IMR-90 (cell line): ENCODE measurements around the gene RRAGD. TPM values are rescaled to one million over a fixed set of nuclear protein-coding genes. Genes with fewer than 3 reads are reported as not detected.

Experiments used
- ATAC-seq: fragments of 200-7000 bp; cut with Tn5 transposase; 2 replicates; pipeline ENCODE4 v1.9.1; 2020; ENCODE audit warnings: low read depth, mild to moderate bottlenecking, moderate library complexity
- BruUV-seq: library from RNA; stranded (reverse); fragments of 400-500 nt; replicated peaks from 2 replicates; lab custom pipeline; 2021; lab: Mats Ljungman, UMichigan
- CTCF ChIA-PET: fragments of 300-600 bp; formaldehyde crosslinking; extraction: SDS; loops from one replicate; lab custom pipeline; 2021; ENCODE audit warnings: antibody characterized with exemption; lab: Yijun Ruan, JAX
- POLR2A ChIA-PET: fragments of 300-600 bp; sonication (Branson Sonifier 250); formaldehyde crosslinking; loops from one replicate; lab custom pipeline; 2022; ENCODE audit warnings: antibody characterized with exemption; ENCODE audit not compliant: unreplicated experiment; lab: Charles Lee
- DNase-seq: peaks from one replicate; pipeline ENCODE4 v3.0.0; 2013
- H2AFZ ChIP-seq: replicated peaks from 2 replicates; pipeline ENCODE3; 2013; ENCODE audit warnings: low read length, mild to moderate bottlenecking; ENCODE audit not compliant: poor library complexity
- H2AK5ac ChIP-seq: 2 replicates; pipeline ENCODE4 v1.6.1; 2013; ENCODE audit warnings: low read depth, low read length, inconsistent platforms
- H2AK9ac ChIP-seq: replicated peaks from 2 replicates; pipeline ENCODE3; 2013; ENCODE audit warnings: mild to moderate bottlenecking, low read depth, low read length, moderate library complexity; ENCODE audit not compliant: poor library complexity
- H2BK120ac ChIP-seq: 2 replicates; pipeline ENCODE4 v1.6.1; 2013; ENCODE audit warnings: low read depth, low read length, inconsistent platforms
- H2BK15ac ChIP-seq: 3 replicates; pipeline ENCODE4 v1.6.1; 2013; ENCODE audit warnings: low read depth, low read length, inconsistent platforms
- H2BK20ac ChIP-seq: 2 replicates; pipeline ENCODE4 v1.6.1; 2013; ENCODE audit warnings: low read depth, mild to moderate bottlenecking, inconsistent platforms, low read length, moderate library complexity
- H2BK5ac ChIP-seq: 2 replicates; pipeline ENCODE4 v1.6.1; 2013; ENCODE audit warnings: mild to moderate bottlenecking, low read depth, low read length, inconsistent platforms; ENCODE audit not compliant: poor library complexity, severe bottlenecking
- H3K14ac ChIP-seq: replicated peaks from 2 replicates; pipeline ENCODE4 v1.6.1; 2013; ENCODE audit warnings: low read depth, low read length, inconsistent platforms
- H3K18ac ChIP-seq: 2 replicates; pipeline ENCODE4 v1.6.1; 2013; ENCODE audit warnings: low read depth, low read length, control low read depth
- H3K23ac ChIP-seq: 2 replicates; pipeline ENCODE4 v1.6.1; 2013; ENCODE audit warnings: low read depth, low read length, inconsistent platforms
- H3K27ac ChIP-seq: 2 replicates; pipeline ENCODE4 v1.5.1; 2013; ENCODE audit warnings: mild to moderate bottlenecking, control low read depth, low read length; ENCODE audit not compliant: insufficient read depth
- H3K27me3 ChIP-seq: 2 replicates; pipeline ENCODE4 v1.6.1; 2013; ENCODE audit warnings: low read length; ENCODE audit not compliant: control insufficient read depth, insufficient read depth
- H3K36me3 ChIP-seq: 2 replicates; pipeline ENCODE4 v1.6.1; 2013; ENCODE audit warnings: low read length, mixed read lengths; ENCODE audit not compliant: control insufficient read depth, insufficient read depth
- H3K4ac ChIP-seq: 2 replicates; pipeline ENCODE4 v1.6.1; 2013; ENCODE audit warnings: low read depth, low read length, inconsistent platforms
- H3K4me1 ChIP-seq: 2 replicates; pipeline ENCODE4 v1.6.1; 2013; ENCODE audit warnings: low read length, mixed read lengths; ENCODE audit not compliant: control insufficient read depth, insufficient read depth
- H3K4me2 ChIP-seq: 2 replicates; pipeline ENCODE4 v1.6.1; 2013; ENCODE audit warnings: low read depth, mild to moderate bottlenecking, control low read depth, low read length, moderate library complexity
- H3K4me3 ChIP-seq: 2 replicates; pipeline ENCODE4 v1.5.1; 2013; ENCODE audit warnings: low read depth, mild to moderate bottlenecking, control low read depth, low read length, moderate library complexity; ENCODE audit not compliant: insufficient read depth
- H3K56ac ChIP-seq: 2 replicates; pipeline ENCODE4 v1.6.1; 2013; ENCODE audit warnings: low read length, inconsistent platforms; ENCODE audit not compliant: insufficient read depth; ENCODE audit errors: extremely low read depth
- H3K79me1 ChIP-seq, 2 experiments: 2 replicates each; pipeline ENCODE4 v1.6.1; 2013; ENCODE audit warnings: low read length in 2 of 2, inconsistent platforms in 1 of 2, low read depth in 1 of 2
- H3K9ac ChIP-seq: 2 replicates; pipeline ENCODE4 v1.6.1; 2013; ENCODE audit warnings: low read depth, low read length, control low read depth
- H3K9me1 ChIP-seq: 2 replicates; pipeline ENCODE4 v1.6.1; 2013; ENCODE audit warnings: low read length, inconsistent platforms; ENCODE audit not compliant: insufficient read depth
- H3K9me3 ChIP-seq: 2 replicates; pipeline ENCODE4 v1.6.1; 2013; ENCODE audit warnings: low read length; ENCODE audit not compliant: control insufficient read depth, insufficient read depth
- H4K20me1 ChIP-seq: 2 replicates; pipeline ENCODE4 v1.6.1; 2013; ENCODE audit warnings: low read length, inconsistent platforms; ENCODE audit not compliant: insufficient read depth
- H4K5ac ChIP-seq: 2 replicates; pipeline ENCODE4 v1.6.1; 2013; ENCODE audit warnings: mild to moderate bottlenecking, low read depth, low read length, control low read depth
- H4K8ac ChIP-seq, 2 experiments: 2 replicates each; pipeline ENCODE4 v1.6.1; 2013; ENCODE audit warnings: low read depth in 2 of 2, low read length in 2 of 2, control low read depth in 1 of 2, inconsistent platforms in 1 of 2
- H4K91ac ChIP-seq: 2 replicates; pipeline ENCODE4 v1.6.1; 2013; ENCODE audit warnings: low read depth, low read length, inconsistent platforms; ENCODE audit not compliant: insufficient read depth
- BHLHE40 ChIP-seq: fragments of 150-350 bp; IDR thresholded peaks from 2 replicates; pipeline ENCODE4 v1.6.1; 2016; ENCODE audit warnings: mild to moderate bottlenecking, low read depth, low read length
- CEBPB ChIP-seq: IDR thresholded peaks from 2 replicates; pipeline ENCODE4 v1.6.1; 2012; ENCODE audit warnings: low read depth, low read length, improper control_type of control experiment
- CHD1 ChIP-seq: IDR thresholded peaks from 2 replicates; pipeline ENCODE4 v1.6.1; 2012; ENCODE audit warnings: low read depth, low read length, improper control_type of control experiment
- CTCF ChIP-seq: conservative IDR thresholded peaks from 2 replicates; pipeline ENCODE4 v1.5.1; 2012; ENCODE audit warnings: mild to moderate bottlenecking, low read depth, low read length, improper control_type of control experiment
- FOS ChIP-seq: fragments of 150-350 bp; IDR thresholded peaks from 2 replicates; pipeline ENCODE4 v1.6.1; 2016; ENCODE audit warnings: low read depth, low read length
- MAFK ChIP-seq: IDR thresholded peaks from 2 replicates; pipeline ENCODE4 v1.6.1; 2012; ENCODE audit warnings: low read depth, low read length, improper control_type of control experiment
- MAZ ChIP-seq: IDR thresholded peaks from 2 replicates; pipeline ENCODE4 v1.6.1; 2012; ENCODE audit warnings: low read depth, mild to moderate bottlenecking, low read length, improper control_type of control experiment, moderate library complexity, borderline replicate concordance
- MXI1 ChIP-seq: IDR thresholded peaks from 2 replicates; pipeline ENCODE4 v1.6.1; 2012; ENCODE audit warnings: low read depth, mild to moderate bottlenecking, low read length, moderate library complexity, borderline replicate concordance
- NFE2L2 ChIP-seq: fragments of 150-350 bp; IDR thresholded peaks from 2 replicates; pipeline ENCODE4 v1.6.1; 2016; ENCODE audit warnings: low read depth, mild to moderate bottlenecking, low read length
- POLR2A ChIP-seq: IDR thresholded peaks from 2 replicates; pipeline ENCODE4 v1.6.1; 2012; ENCODE audit warnings: mild to moderate bottlenecking, low read depth, low read length
- RAD21 ChIP-seq: IDR thresholded peaks from 2 replicates; pipeline ENCODE4 v1.6.1; 2012; ENCODE audit warnings: low read length, improper control_type of control experiment
- RCOR1 ChIP-seq: IDR thresholded peaks from 2 replicates; pipeline ENCODE4 v1.6.1; 2012; ENCODE audit warnings: mild to moderate bottlenecking, low read length, improper control_type of control experiment; ENCODE audit not compliant: insufficient replicate concordance
- RFX5 ChIP-seq: IDR thresholded peaks from 2 replicates; pipeline ENCODE4 v1.8.0; 2012; ENCODE audit warnings: low read depth, mild to moderate bottlenecking, low read length, moderate library complexity
- SMC3 ChIP-seq: fragments of 150-350 bp; IDR thresholded peaks from 2 replicates; pipeline ENCODE4 v1.6.1; 2016; ENCODE audit warnings: low read depth, mild to moderate bottlenecking, antibody characterized with exemption, low read length, moderate library complexity
- USF2 ChIP-seq: fragments of 150-350 bp; IDR thresholded peaks from 2 replicates; pipeline ENCODE4 v1.6.1; 2017; ENCODE audit warnings: mild to moderate bottlenecking, antibody characterized with exemption, low read length, low read depth
- WGBS, 2 experiments: methylation state at CpG; one replicate each; pipeline versions ENCODE4 v1.1.5 to v1.1.7; 2013; ENCODE audit warnings: missing lambda C conversion rate in 2 of 2; ENCODE audit not compliant: insufficient read length in 1 of 2; ENCODE audit errors: extremely low coverage in 2 of 2; 5-methylcytosine and 5-hydroxymethylcytosine counted together
- dilution Hi-C: fragments of 300-500 bp; cut with HindIII; formaldehyde crosslinking; loops from one replicate; pipeline ENCODE4 v1.14.3; 2018; ENCODE audit warnings: low sequenced_read_pairs; ENCODE audit not compliant: unreplicated experiment
- in situ Hi-C: fragments of 300-500 bp; cut with MboI; formaldehyde crosslinking; loops from 3 replicates; pipeline ENCODE4 v1.14.3; 2019; ENCODE audit warnings: low sequenced_read_pairs, inconsistent platforms, mixed read lengths
- intact Hi-C: fragments of 100-400 bp; cut with micrococcal nuclease; formaldehyde crosslinking; loops from 2 replicates; pipeline ENCODE4 v1.10.0; 2022
- polyA plus RNA-seq, 3 experiments: library from polyadenylated mRNA; depleted of rRNA; stranded (reverse); fragments of >200 nt; gene quantifications; 2 replicates each; pipeline ENCODE4 v1.2.3, GENCODE V29; 2012; ENCODE audit warnings: low replicate concordance in 1 of 3
- total RNA-seq: library from RNA; depleted of rRNA; stranded (reverse); fragments of >200 nt; gene quantifications from 2 replicates; pipeline ENCODE4 v1.2.3, GENCODE V29; 2012
- TF ChIP-seq, protein P1 (sequence below): fragments of 150-350 bp; IDR thresholded peaks from 2 replicates; pipeline ENCODE4 v1.6.1; 2016; ENCODE audit warnings: low read depth, mild to moderate bottlenecking, low read length, moderate library complexity, borderline replicate concordance

The RRAGD gene
- total and polyA plus RNA-seq, 2 of the 4 experiments (the other 2 are of a cell fraction): not detected

- DNase-seq (no peak), ATAC-seq (no peak)
- Histone ChIP-seq H3K36me3 (no peaks in the 10 kb centered on the region), H3K27me3 (peaks cover 22% of the 10 kb centered on the region), H2BK20ac (no peak overlapping the region), H3K9ac (no peak overlapping the region), H2BK5ac (no peak overlapping the region), H2BK15ac (no peak overlapping the region), H3K79me1 (no peaks in the 10 kb centered on the region), H2AFZ (no peak overlapping the region), H3K23ac (no peak overlapping the region), H2AK9ac (no peak overlapping the region), H3K4me3 (no peak overlapping the region), H3K9me1 (no peaks in the 10 kb centered on the region), H3K27ac (no peak overlapping the region), H3K4me1 (no peaks in the 10 kb centered on the region), H3K56ac (no peak overlapping the region), H2BK120ac (no peak overlapping the region), H3K14ac (no peak overlapping the region), H3K9me3 (no peaks in the 10 kb centered on the region), H4K8ac (no peak overlapping the region), H4K20me1 (no peaks in the 10 kb centered on the region), H3K4ac (no peak overlapping the region), H2AK5ac (no peak overlapping the region), H4K91ac (no peak overlapping the region), H4K5ac (no peak overlapping the region), H3K18ac (no peak overlapping the region), H3K4me2 (no peak overlapping the region)
- intact Hi-C loops: no loop called here
- in situ Hi-C loops: no loop called here
- dilution Hi-C loops: no loop called here
- no TSS peak for BruUV-seq
- ChIA-PET POLR2A (no interaction called here), CTCF (no interaction called here)
- WGBS, 2 experiments: no CpG with 5 or more reads among the region's 3 CpGs
- TF ChIP-seq CHD1: no peak
- TF ChIP-seq RAD21: no peak
- TF ChIP-seq USF2: no peak
- TF ChIP-seq MXI1: no peak
- TF ChIP-seq NFE2L2: no peak
- TF ChIP-seq, protein P1, sequence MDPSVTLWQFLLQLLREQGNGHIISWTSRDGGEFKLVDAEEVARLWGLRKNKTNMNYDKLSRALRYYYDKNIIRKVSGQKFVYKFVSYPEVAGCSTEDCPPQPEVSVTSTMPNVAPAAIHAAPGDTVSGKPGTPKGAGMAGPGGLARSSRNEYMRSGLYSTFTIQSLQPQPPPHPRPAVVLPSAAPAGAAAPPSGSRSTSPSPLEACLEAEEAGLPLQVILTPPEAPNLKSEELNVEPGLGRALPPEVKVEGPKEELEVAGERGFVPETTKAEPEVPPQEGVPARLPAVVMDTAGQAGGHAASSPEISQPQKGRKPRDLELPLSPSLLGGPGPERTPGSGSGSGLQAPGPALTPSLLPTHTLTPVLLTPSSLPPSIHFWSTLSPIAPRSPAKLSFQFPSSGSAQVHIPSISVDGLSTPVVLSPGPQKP: no peak
- TF ChIP-seq FOS: no peak
- TF ChIP-seq MAZ: no peak
- no peak for TF ChIP-seq BHLHE40
- TF ChIP-seq CTCF: no peak
- no peak for TF ChIP-seq RCOR1
- TF ChIP-seq SMC3: no peak
- TF ChIP-seq RFX5: no peak
- TF ChIP-seq CEBPB: no peak
- TF ChIP-seq MAFK: no peak
- TF ChIP-seq POLR2A: no peak
Measured at GRCh38 chr6:89404512-89404911, 7.6 kb downstream of the RRAGD start.
